CD4-positive, alpha-beta T cell (primary cell): ENCODE data around the gene RBM8A. TPM values are rescaled to one million over a fixed set of nuclear protein-coding genes. Genes with fewer than 3 reads are reported as not detected.

Source experiments
- ATAC-seq: fragments of 200-7000 bp; cut with Tn5 transposase; one replicate; pipeline ENCODE4 v1.10.0; 2022; ENCODE audit warnings: mild to moderate bottlenecking; ENCODE audit not compliant: poor library complexity
- CTCF ChIA-PET: fragments of 350-600 bp; sonication (Branson Sonifier 250); formaldehyde crosslinking; loops from one replicate; lab custom pipeline; 2021; ENCODE audit warnings: antibody characterized with exemption, inconsistent platforms; lab: Charles Lee
- POLR2A ChIA-PET: fragments of 350-600 bp; sonication (Branson Sonifier 250); formaldehyde crosslinking; loops from one replicate; lab custom pipeline; 2021; ENCODE audit warnings: antibody characterized with exemption, inconsistent platforms; lab: Charles Lee
- DNase-seq, 14 experiments: peaks; one replicate each; pipeline ENCODE4 v3.0.0-alpha.2; 2013 to 2020; ENCODE audit warnings: mixed read lengths in 2 of 14
- H3K27ac ChIP-seq, 2 donors: one replicate each; pipeline versions ENCODE4 v1.5.1 to v1.7.0; 2013; ENCODE audit warnings: low read length in 2 of 2, low read depth in 1 of 2, mild to moderate bottlenecking in 1 of 2
- H3K27me3 ChIP-seq, 2 experiments: 1 replicate in 1 of 2; 2 replicates in 1 of 2; pipeline versions ENCODE4 v1.6.1 to v1.7.0; 2013; ENCODE audit warnings: low read length in 2 of 2, control low read depth in 1 of 2, mild to moderate bottlenecking in 1 of 2, moderate library complexity in 1 of 2; ENCODE audit not compliant: insufficient read depth in 2 of 2, control insufficient read depth in 1 of 2
- H3K36me3 ChIP-seq: one replicate; pipeline ENCODE4 v1.6.1; 2013; ENCODE audit warnings: low read length, control low read depth; ENCODE audit not compliant: insufficient read depth
- H3K4me1 ChIP-seq: one replicate; pipeline ENCODE4 v1.6.1; 2013; ENCODE audit warnings: low read length, control low read depth; ENCODE audit not compliant: insufficient read depth
- H3K4me3 ChIP-seq: one replicate; pipeline ENCODE4 v1.5.1; 2013; ENCODE audit warnings: mild to moderate bottlenecking, low read length, moderate library complexity
- H3K9me3 ChIP-seq, 2 experiments: 1 replicate in 1 of 2; 2 replicates in 1 of 2; pipeline versions ENCODE4 v1.6.1 to v1.7.0; 2013; ENCODE audit warnings: low read length in 2 of 2, mild to moderate bottlenecking in 2 of 2, control low read depth in 1 of 2, moderate library complexity in 1 of 2; ENCODE audit not compliant: control insufficient read depth in 1 of 2, insufficient read depth in 1 of 2
- H3K27ac Mint-ChIP-seq: one replicate; pipeline ENCODE4 v1.8.0; 2020; ENCODE audit warnings: mixed read lengths
- H3K27me3 Mint-ChIP-seq: one replicate; pipeline ENCODE4 v1.8.0; 2021; ENCODE audit warnings: mixed read lengths
- H3K36me3 Mint-ChIP-seq: one replicate; pipeline ENCODE4 v1.8.0; 2021; ENCODE audit warnings: low read depth, mixed read lengths
- H3K4me1 Mint-ChIP-seq: one replicate; pipeline ENCODE4 v1.8.0; 2021; ENCODE audit warnings: low read depth, mixed read lengths
- H3K4me3 Mint-ChIP-seq: one replicate; pipeline ENCODE4 v1.8.0; 2020; ENCODE audit warnings: mild to moderate bottlenecking, mixed read lengths
- H3K9me3 Mint-ChIP-seq: one replicate; pipeline ENCODE4 v1.8.0; 2020; ENCODE audit warnings: mixed read lengths
- CTCF ChIP-seq: fragments of 200-600 bp; IDR thresholded peaks from one replicate; pipeline ENCODE4 v1.8.0; 2022; ENCODE audit warnings: antibody characterized with exemption, mild to moderate bottlenecking
- intact Hi-C, 2 experiments: fragments of 100-400 bp; cut with DNase I in 1 of 2; cut with micrococcal nuclease in 1 of 2; formaldehyde crosslinking; loops; one replicate each; pipeline versions ENCODE4 v1.15.1 to v1.9.0; 2023 to 2025; cut with DNase I, micrococcal nuclease
- total RNA-seq, 174 experiments: library from RNA in 2 of 174; stranded (reverse) in 2 of 174; gene quantifications; one replicate each; pipeline ENCODE4 v1.2.3 and lab custom pipeline; 2021 to 2026

The RBM8A gene
- total RNA-seq, 2 experiments from 2014 or later, result 126 to 134 TPM

GRCh38 chr1:145963265-145964019 lies 36.2 kb upstream of the RBM8A start:
- H3K4me3 Mint-ChIP-seq, result peak overlapping the region; percentile 94
- no peak for TF ChIP-seq CTCF
- peak in 1 of 14 experiments; percentile 23 for DNase-seq
- peak overlapping the region; percentile 72 for H3K4me3 ChIP-seq
- H3K36me3 ChIP-seq, result no peaks in the 10 kb centered on the region
- intact Hi-C loops, result loop anchor here (2.0 to 5.0 kb wide), 2 partner anchors 34 to 37 kb away; partner anchors contain the start of genes RBM8A (in 1 of the 2) and TXNIP (in 1 of the 2)
- peaks cover 66% of the 10 kb centered on the region for H3K4me1 Mint-ChIP-seq
- peak overlapping the region; percentile 58 to 62 for H3K27ac ChIP-seq
- H3K27ac Mint-ChIP-seq, result peak overlapping the region; percentile 94
- no peaks in the 10 kb centered on the region for H3K9me3 Mint-ChIP-seq
- H3K27me3 ChIP-seq, result no peaks in the 10 kb centered on the region
- no peak for ATAC-seq
- H3K27me3 Mint-ChIP-seq, result no peaks in the 10 kb centered on the region
- H3K9me3 ChIP-seq, result peaks cover 0 to 4% of the 10 kb centered on the region in 2 experiments
- POLR2A ChIA-PET, result interaction anchor here (0.7 to 6.2 kb wide), 21 partner anchors 7 to 139 kb away, joined by 3 to 154 read pairs (median 8); partner anchors contain the start of genes LIX1L, NUDT17, PEX11B and PIAS3
- CTCF ChIA-PET, result interaction anchor here (1.0 to 5.4 kb wide), 6 partner anchors 14 to 118 kb away, joined by 4 to 40 read pairs (median 14); partner anchors contain the start of genes NUDT17 and RBM8A
- peaks cover 57% of the 10 kb centered on the region for H3K4me1 ChIP-seq
- H3K36me3 Mint-ChIP-seq, result peaks cover 15% of the 10 kb centered on the region

GRCh38 chr1:145962157-145963102 lies 35.1 kb upstream of the RBM8A start:
- Mint-ChIP-seq H3K27me3 (no peaks in the 10 kb centered on the region), H3K36me3 (peaks cover 9% of the 10 kb centered on the region), H3K4me3 (peak overlapping the region; percentile 95), H3K9me3 (no peaks in the 10 kb centered on the region), H3K27ac (peak overlapping the region; percentile 94), H3K4me1 (peaks cover 64% of the 10 kb centered on the region)
- Histone ChIP-seq H3K4me3 (peak overlapping the region; percentile 72), H3K9me3 (peaks cover 0 to 4% of the 10 kb centered on the region in 2 experiments), H3K36me3 (no peaks in the 10 kb centered on the region), H3K4me1 (peaks cover 60% of the 10 kb centered on the region), H3K27me3 (no peaks in the 10 kb centered on the region), H3K27ac (peak overlapping the region; percentile 56 to 58)
- CTCF ChIA-PET, result interaction anchor here (1.8 to 5.4 kb wide), 3 partner anchors 15 to 45 kb away, joined by 5 to 40 read pairs (median 21); partner anchors contain the start of gene RBM8A
- TF ChIP-seq CTCF, result no peak
- intact Hi-C loops, result loop anchor here in 1 of 2 experiments (5.0 kb wide), 1 partner anchor 35 kb away; the partner anchor contains the start of gene TXNIP
- ATAC-seq (no peak), DNase-seq (peak in 6 of 14 experiments; percentile 22 to 71 (median 60))
- POLR2A ChIA-PET, result interaction anchor here (0.9 to 6.2 kb wide), 10 partner anchors 17 to 117 kb away, joined by 3 to 154 read pairs (median 52); partner anchors contain the start of genes NUDT17, PEX11B, PIAS3 and RBM8A
